HFFc6 (cell line): Measurements from ENCODE around the gene CYSRT1. TPM values are rescaled to one million over a fixed set of nuclear protein-coding genes. Genes with fewer than 3 reads are reported as not detected.

Experiments used
- DNase-seq: peaks from one replicate; pipeline ENCODE4 v3.0.0-alpha.2; 2018
- H3K27ac Mint-ChIP-seq: 2 replicates; pipeline ENCODE4 v1.8.0; 2020; ENCODE audit warnings: mild to moderate bottlenecking, mixed read lengths
- H3K27me3 Mint-ChIP-seq: 2 replicates; pipeline ENCODE4 v1.8.0; 2021; ENCODE audit warnings: mild to moderate bottlenecking, moderate library complexity, mixed read lengths; ENCODE audit not compliant: insufficient read depth
- H3K36me3 Mint-ChIP-seq: 2 replicates; pipeline ENCODE4 v1.8.0; 2021; ENCODE audit warnings: low read depth, mixed read lengths
- H3K4me1 Mint-ChIP-seq: 2 replicates; pipeline ENCODE4 v1.8.0; 2020; ENCODE audit warnings: low read depth, mixed read lengths
- H3K4me3 Mint-ChIP-seq: 2 replicates; pipeline ENCODE4 v1.8.0; 2020; ENCODE audit warnings: mild to moderate bottlenecking, moderate library complexity, mixed read lengths
- H3K9me3 Mint-ChIP-seq: 2 replicates; pipeline ENCODE4 v1.8.0; 2020; ENCODE audit warnings: mild to moderate bottlenecking, mixed read lengths
- CTCF ChIP-seq: fragments of 200-600 bp; sonication (generic); IDR thresholded peaks from 2 replicates; pipeline ENCODE4 v1.5.0; 2021; ENCODE audit warnings: antibody characterized with exemption, mild to moderate bottlenecking
- total RNA-seq, 6 experiments: library from RNA; stranded (reverse); fragmentation: NEBNext Ultra II Directional; extraction: Animal tissue kit (Norgen Biotek cat#: 25700); gene quantifications; 2 replicates in 1 of 6; 3 replicates in 5 of 6; pipeline ENCODE4 v1.2.3, GENCODE V29; 2021

Gene CYSRT1
- total RNA-seq, 6 experiments from 2014 or later: 0.41 to 0.97 (median 0.68) TPM

GRCh38 chr9:137200311-137201204, 24.4 kb upstream of the CYSRT1 start, which contains the start of gene TPRN:
TSS of gene TPRN (minus strand) at chr9:137200741. CDS start at chr9:137200711, 30 bp downstream.
- Mint-ChIP-seq H3K4me3 (peak within 1 kb of the TSS; percentile 87), H3K9me3 (no peaks in the 10 kb centered on the region)
- TF ChIP-seq CTCF: no peak

GRCh38 chr9:137201205-137201868, 23.6 kb upstream of the CYSRT1 start:
- peak overlapping the region; percentile 85 for H3K4me3 Mint-ChIP-seq
- H3K4me1 Mint-ChIP-seq: peaks cover 28% of the 10 kb centered on the region
- H3K27ac Mint-ChIP-seq: peak overlapping the region; percentile 17; the same call in 1 of the 2 replicates
- DNase-seq: no peak
- H3K27me3 Mint-ChIP-seq: peaks cover 3% of the 10 kb centered on the region
- no peaks in the 10 kb centered on the region for H3K9me3 Mint-ChIP-seq
- peaks cover under 1% of the 10 kb centered on the region; the same call in 1 of the 2 replicates for H3K36me3 Mint-ChIP-seq
- no peak for TF ChIP-seq CTCF

More at GRCh38 chr9:137200311-137201204, 24.4 kb upstream of the CYSRT1 start, which contains the start of gene TPRN:
- H3K27me3 Mint-ChIP-seq: peaks cover 3% of the 10 kb centered on the region
- DNase-seq: peak; percentile 97
- no peaks in the 10 kb centered on the region for H3K36me3 Mint-ChIP-seq
- H3K4me1 Mint-ChIP-seq: peaks cover 22% of the 10 kb centered on the region
- H3K27ac Mint-ChIP-seq: peak within 1 kb of the TSS; percentile 48; the same call in 1 of the 2 replicates

- Mint-ChIP-seq H3K27me3 (peaks cover 1% of the 10 kb centered on the region), H3K27ac (no peak overlapping the region), H3K9me3 (no peaks in the 10 kb centered on the region), H3K4me1 (peaks cover 42% of the 10 kb centered on the region), H3K36me3 (peaks cover 14% of the 10 kb centered on the region), H3K4me3 (no peak overlapping the region)
- no peak for DNase-seq
- TF ChIP-seq CTCF: no peak
Measured at GRCh38 chr9:137202966-137203365, 22.0 kb upstream of the CYSRT1 start.

- Mint-ChIP-seq H3K27ac (peak overlapping the region; percentile 86), H3K4me1 (peaks cover 33% of the 10 kb centered on the region), H3K4me3 (peak overlapping the region; percentile 98), H3K27me3 (peaks cover 1% of the 10 kb centered on the region), H3K9me3 (no peaks in the 10 kb centered on the region), H3K36me3 (peaks cover 20% of the 10 kb centered on the region)
- no peak for DNase-seq
- no peak for TF ChIP-seq CTCF
Measured at GRCh38 chr9:137204731-137205125, 20.2 kb upstream of the CYSRT1 start.

- Mint-ChIP-seq H3K4me1 (peaks cover 33% of the 10 kb centered on the region), H3K36me3 (peaks cover 20% of the 10 kb centered on the region), H3K27me3 (peaks cover 1% of the 10 kb centered on the region), H3K9me3 (no peaks in the 10 kb centered on the region), H3K27ac (peak within 1 kb of the TSS; percentile 86), H3K4me3 (peak within 1 kb of the TSS; percentile 98)
- TF ChIP-seq CTCF: no peak
- peak; percentile 77 for DNase-seq
Measured at GRCh38 chr9:137205126-137206069, 19.6 kb upstream of the CYSRT1 start, which contains the start of the genes NDOR1 and TMEM203. TSS of gene NDOR1 (plus strand) at chr9:137205700. CDS start at chr9:137205778, 78 bp downstream. TSS of gene TMEM203 (minus strand) at chr9:137205648. CDS start at chr9:137205414, 234 bp downstream.
